Caco-2 (cell line): Measurements from ENCODE around the gene ZC3H12A. TPM values are rescaled to one million over a fixed set of nuclear protein-coding genes. Genes with fewer than 3 reads are reported as not detected.
"Not testable (repeated sequence)": the region's sequence is repeated elsewhere in the genome, so short reads cannot be mapped to it uniquely, and the experiment has no call there.

Source experiments
- BruUV-seq: library from RNA; stranded (reverse); fragments of 400-500 nt; replicated peaks from 2 replicates; lab custom pipeline; 2021; lab: Mats Ljungman, UMichigan
- CTCF ChIA-PET: fragments of 300-600 bp; sonication (Branson Sonifier 250); formaldehyde crosslinking; loops from one replicate; lab custom pipeline; 2022; ENCODE audit warnings: antibody characterized with exemption; lab: Charles Lee
- POLR2A ChIA-PET: fragments of 300-600 bp; sonication (Branson Sonifier 250); formaldehyde crosslinking; loops from one replicate; lab custom pipeline; 2022; ENCODE audit warnings: antibody characterized with exemption; lab: Charles Lee
- DNase-seq, 2 experiments: peaks; one replicate each; pipeline versions ENCODE4 v3.0.0 to v3.0.0-alpha.2; 2020 to 2022
- H3K27me3 ChIP-seq: replicated peaks from 2 replicates; pipeline ENCODE4 v1.6.0; 2011; ENCODE audit warnings: low read length; ENCODE audit not compliant: control insufficient read depth, insufficient read depth
- H3K36me3 ChIP-seq: 2 replicates; pipeline ENCODE4 v1.5.1; 2011; ENCODE audit warnings: low read length; ENCODE audit not compliant: control insufficient read depth, insufficient read depth
- H3K4me1 ChIP-seq: fragments of 250-450 bp; sonication (Bioruptor Pico); 2 replicates; pipeline ENCODE4 v1.5.1; 2020; ENCODE audit warnings: mild to moderate bottlenecking
- H3K4me3 ChIP-seq: 2 replicates; pipeline ENCODE4 v1.5.1; 2011; ENCODE audit warnings: low read depth, mild to moderate bottlenecking, control low read depth, low read length
- H3K9me3 ChIP-seq: fragments of 250-450 bp; sonication (Bioruptor Pico); 2 replicates; pipeline ENCODE4 v1.5.1; 2020; ENCODE audit warnings: mild to moderate bottlenecking, moderate library complexity
- H3K27ac Mint-ChIP-seq: one replicate; pipeline ENCODE4 v1.8.0; 2022; ENCODE audit warnings: mixed read lengths; ENCODE audit not compliant: unreplicated experiment
- H3K27me3 Mint-ChIP-seq: one replicate; pipeline ENCODE4 v1.8.0; 2022; ENCODE audit warnings: mixed read lengths; ENCODE audit not compliant: insufficient read depth, unreplicated experiment
- H3K36me3 Mint-ChIP-seq: one replicate; pipeline ENCODE4 v1.8.0; 2022; ENCODE audit warnings: mild to moderate bottlenecking, mixed read lengths; ENCODE audit not compliant: insufficient read depth, unreplicated experiment
- H3K4me1 Mint-ChIP-seq: one replicate; pipeline ENCODE4 v1.8.0; 2022; ENCODE audit warnings: low read depth, mixed read lengths; ENCODE audit not compliant: unreplicated experiment
- H3K4me3 Mint-ChIP-seq: one replicate; pipeline ENCODE4 v1.8.0; 2022; ENCODE audit warnings: mild to moderate bottlenecking, moderate library complexity, mixed read lengths; ENCODE audit not compliant: unreplicated experiment
- H3K9me3 Mint-ChIP-seq: one replicate; pipeline ENCODE4 v1.8.0; 2022; ENCODE audit warnings: mixed read lengths; ENCODE audit not compliant: unreplicated experiment
- intact Hi-C: fragments of 100-400 bp; cut with micrococcal nuclease; formaldehyde crosslinking; loops from one replicate; pipeline ENCODE4 v1.10.0; 2022; ENCODE audit not compliant: unreplicated experiment
- total RNA-seq: library from RNA; stranded (reverse); gene quantifications from 2 replicates; pipeline ENCODE4 v1.2.3, GENCODE V29; 2022
- TF ChIP-seq, protein P1 (sequence below), 2 experiments: fragments of 200-600 bp in 1 of 2; IDR thresholded peaks; 1 replicate in 1 of 2; 2 replicates in 1 of 2; pipeline versions ENCODE4 v1.5.1 to v1.8.0; 2011 to 2022; ENCODE audit warnings: antibody characterized with exemption in 1 of 2, control low read depth in 1 of 2, inconsistent platforms in 1 of 2, low read depth in 1 of 2, low read length in 1 of 2, mild to moderate bottlenecking in 1 of 2, moderate library complexity in 1 of 2; ENCODE audit not compliant: insufficient read depth in 1 of 2, severe bottlenecking in 1 of 2, unreplicated experiment in 1 of 2

Gene ZC3H12A
- total RNA-seq, 1 experiment from 2014 or later, result 4.7 TPM

DNA sequence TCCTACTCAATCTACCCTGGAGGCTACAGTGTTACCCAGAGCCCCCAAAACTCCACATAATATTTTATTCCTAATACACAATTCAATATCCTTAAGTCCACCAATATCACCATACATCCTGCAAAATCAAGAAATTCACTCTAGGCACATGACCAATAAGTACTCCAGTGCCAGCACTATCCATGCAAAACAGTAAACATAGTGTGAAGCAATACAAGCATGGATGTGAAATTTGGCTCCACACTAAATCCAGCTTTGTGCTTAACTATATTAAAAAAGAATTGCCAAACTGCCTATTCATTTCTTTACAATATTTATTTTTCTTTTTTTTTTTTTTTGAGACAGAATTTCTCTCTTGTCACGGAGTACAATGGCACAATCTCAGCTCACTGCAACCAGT lies 43.2 kb downstream of the ZC3H12A start:
- H3K9me3 Mint-ChIP-seq, result no peaks in the 10 kb centered on the region
- ChIA-PET CTCF (no interaction called here), POLR2A (no interaction called here)
- TF ChIP-seq, protein P1, sequence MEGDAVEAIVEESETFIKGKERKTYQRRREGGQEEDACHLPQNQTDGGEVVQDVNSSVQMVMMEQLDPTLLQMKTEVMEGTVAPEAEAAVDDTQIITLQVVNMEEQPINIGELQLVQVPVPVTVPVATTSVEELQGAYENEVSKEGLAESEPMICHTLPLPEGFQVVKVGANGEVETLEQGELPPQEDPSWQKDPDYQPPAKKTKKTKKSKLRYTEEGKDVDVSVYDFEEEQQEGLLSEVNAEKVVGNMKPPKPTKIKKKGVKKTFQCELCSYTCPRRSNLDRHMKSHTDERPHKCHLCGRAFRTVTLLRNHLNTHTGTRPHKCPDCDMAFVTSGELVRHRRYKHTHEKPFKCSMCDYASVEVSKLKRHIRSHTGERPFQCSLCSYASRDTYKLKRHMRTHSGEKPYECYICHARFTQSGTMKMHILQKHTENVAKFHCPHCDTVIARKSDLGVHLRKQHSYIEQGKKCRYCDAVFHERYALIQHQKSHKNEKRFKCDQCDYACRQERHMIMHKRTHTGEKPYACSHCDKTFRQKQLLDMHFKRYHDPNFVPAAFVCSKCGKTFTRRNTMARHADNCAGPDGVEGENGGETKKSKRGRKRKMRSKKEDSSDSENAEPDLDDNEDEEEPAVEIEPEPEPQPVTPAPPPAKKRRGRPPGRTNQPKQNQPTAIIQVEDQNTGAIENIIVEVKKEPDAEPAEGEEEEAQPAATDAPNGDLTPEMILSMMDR (IDR thresholded peaks at IDR 0.05; ENCODE audit: insufficient read depth in 1 of 2, low read depth in 1 of 2, low read length in 1 of 2, severe bottlenecking in 1 of 2, unreplicated experiment in 1 of 2), result no peak
- H3K4me3 ChIP-seq, result no peak overlapping the region
- no peaks in the 10 kb centered on the region for H3K27me3 Mint-ChIP-seq
- no peaks in the 10 kb centered on the region for H3K9me3 ChIP-seq
- H3K36me3 ChIP-seq, result no peaks in the 10 kb centered on the region
- peaks cover 5% of the 10 kb centered on the region for H3K36me3 Mint-ChIP-seq
- no peak overlapping the region for H3K4me3 Mint-ChIP-seq
- no peak overlapping the region for H3K27ac Mint-ChIP-seq
- BruUV-seq, result no TSS peak
- H3K4me1 Mint-ChIP-seq, result peaks cover 14% of the 10 kb centered on the region
- DNase-seq, result no peak
- no peaks in the 10 kb centered on the region for H3K27me3 ChIP-seq
- H3K4me1 ChIP-seq, result peaks cover 10% of the 10 kb centered on the region; the same call in 1 of the 2 replicates
- intact Hi-C loops, result no loop called here

DNA sequence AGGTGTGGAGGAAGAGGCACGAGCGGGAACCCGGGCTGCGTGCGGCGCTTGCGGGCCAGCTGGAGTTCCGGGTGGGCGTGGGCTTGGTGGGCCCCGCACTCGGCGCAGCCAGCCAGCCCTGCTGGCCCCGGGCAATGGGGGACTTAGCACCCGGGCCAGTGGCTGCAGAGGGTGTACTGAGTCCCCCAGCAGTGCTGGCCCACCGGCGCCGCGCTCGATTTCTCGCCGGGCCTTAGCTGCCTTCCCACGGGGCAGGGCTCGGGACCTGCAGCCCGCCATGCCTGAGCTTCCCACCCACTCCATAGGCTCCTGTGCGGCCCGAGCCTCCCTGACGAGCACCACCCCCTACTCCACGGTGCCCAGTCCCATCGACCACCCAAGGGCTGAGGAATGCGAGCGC lies 43.9 kb downstream of the ZC3H12A start:
- BruUV-seq, H3K36me3 ChIP-seq, H3K36me3 Mint-ChIP-seq, H3K4me3 ChIP-seq, POLR2A ChIA-PET, H3K27me3 ChIP-seq, H3K9me3 Mint-ChIP-seq, H3K4me3 Mint-ChIP-seq, CTCF ChIA-PET, H3K9me3 ChIP-seq, H3K4me1 ChIP-seq, DNase-seq, intact Hi-C loops, H3K27ac Mint-ChIP-seq, H3K27me3 Mint-ChIP-seq: not testable (repeated sequence)
- H3K4me1 Mint-ChIP-seq, result peaks cover 12% of the 10 kb centered on the region

DNA sequence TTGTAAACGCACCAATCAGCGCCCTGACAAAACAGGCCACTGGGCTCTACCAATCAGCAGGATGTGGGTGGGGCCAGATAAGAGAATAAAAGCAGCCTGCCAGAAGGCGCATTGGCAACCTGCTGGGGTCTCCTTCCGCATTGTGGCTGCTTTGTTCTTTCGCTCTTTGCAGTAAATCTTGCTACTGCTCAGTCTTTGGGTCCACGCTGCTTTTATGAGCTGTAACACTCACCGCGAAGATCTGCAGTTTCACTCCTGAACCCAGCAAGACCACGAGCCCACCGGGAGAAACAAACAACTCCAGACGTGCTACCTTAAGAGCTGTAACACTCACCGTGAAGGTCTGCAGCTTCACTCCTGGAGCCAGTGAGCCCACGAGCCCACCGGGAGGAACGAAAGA lies 44.5 kb downstream of the ZC3H12A start:
- H3K4me1 ChIP-seq, POLR2A ChIA-PET, intact Hi-C loops, H3K9me3 ChIP-seq, CTCF ChIA-PET, H3K9me3 Mint-ChIP-seq, DNase-seq, H3K4me3 Mint-ChIP-seq, H3K27me3 ChIP-seq, H3K4me1 Mint-ChIP-seq, H3K27me3 Mint-ChIP-seq, H3K36me3 ChIP-seq, H3K27ac Mint-ChIP-seq, BruUV-seq, H3K4me3 ChIP-seq, H3K36me3 Mint-ChIP-seq: not testable (repeated sequence)

DNA sequence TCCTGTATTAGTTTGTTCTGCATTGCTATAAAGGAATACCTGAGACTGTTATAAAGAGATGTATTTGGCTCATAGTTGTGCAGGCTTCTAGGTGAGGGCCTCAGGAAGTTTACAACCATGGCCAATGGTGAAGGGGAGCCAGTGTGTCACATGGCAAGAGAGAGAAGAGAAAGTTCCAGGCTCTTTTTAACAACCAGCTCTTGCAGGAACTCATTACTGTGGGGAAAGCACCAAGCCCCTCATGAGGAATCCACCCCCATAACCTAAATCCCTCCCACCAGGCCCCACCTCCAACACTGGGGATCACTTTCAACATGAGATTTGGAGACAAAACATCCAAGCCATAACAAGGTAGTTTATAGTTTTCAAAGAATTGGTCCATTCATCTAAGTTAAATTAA lies 45.2 kb downstream of the ZC3H12A start:
- no peaks in the 10 kb centered on the region for H3K9me3 Mint-ChIP-seq
- Histone ChIP-seq H3K9me3 (no peaks in the 10 kb centered on the region), H3K36me3 (no peaks in the 10 kb centered on the region), H3K4me3 (no peak overlapping the region), H3K4me1 (peaks cover 5% of the 10 kb centered on the region; the same call in 1 of the 2 replicates), H3K27me3 (no peaks in the 10 kb centered on the region)
- H3K4me3 Mint-ChIP-seq, result no peak overlapping the region
- H3K4me1 Mint-ChIP-seq, result peaks cover 7% of the 10 kb centered on the region
- BruUV-seq, result no TSS peak
- H3K36me3 Mint-ChIP-seq, result no peaks in the 10 kb centered on the region
- no peak for DNase-seq
- ChIA-PET POLR2A (no interaction called here), CTCF (no interaction called here)
- no peak overlapping the region for H3K27ac Mint-ChIP-seq
- no peaks in the 10 kb centered on the region for H3K27me3 Mint-ChIP-seq
- TF ChIP-seq, protein P1 (IDR thresholded peaks at IDR 0.05; ENCODE audit: insufficient read depth in 1 of 2, low read depth in 1 of 2, low read length in 1 of 2, severe bottlenecking in 1 of 2, unreplicated experiment in 1 of 2), result no peak
- intact Hi-C loops, result no loop called here

DNA sequence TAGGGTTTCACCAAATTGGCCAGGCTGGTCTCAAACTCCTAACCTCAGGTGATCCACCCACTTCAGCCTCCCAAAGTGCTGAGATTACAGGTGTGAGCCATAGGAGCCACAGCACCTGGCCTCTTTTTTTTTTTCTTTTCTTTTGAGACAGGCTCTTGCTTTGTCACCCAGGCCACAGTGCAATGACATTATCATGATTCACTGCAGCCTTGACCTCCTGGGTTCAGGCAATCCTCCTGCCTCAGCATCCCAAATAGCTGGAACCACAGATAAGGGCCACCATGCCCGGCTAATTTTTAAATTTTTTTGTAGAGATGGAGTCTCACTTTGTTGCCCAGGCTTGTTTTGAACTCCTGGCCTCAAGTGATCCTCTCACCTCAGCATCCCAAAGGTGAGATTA lies 55.5 kb downstream of the ZC3H12A start:
- H3K9me3 Mint-ChIP-seq, H3K36me3 ChIP-seq, H3K27me3 ChIP-seq, POLR2A ChIA-PET, H3K4me3 Mint-ChIP-seq, intact Hi-C loops, BruUV-seq, DNase-seq, H3K4me3 ChIP-seq, H3K4me1 ChIP-seq, H3K9me3 ChIP-seq, H3K27ac Mint-ChIP-seq, H3K36me3 Mint-ChIP-seq, H3K27me3 Mint-ChIP-seq: not testable (repeated sequence)
- peaks cover 10% of the 10 kb centered on the region for H3K4me1 Mint-ChIP-seq
- CTCF ChIA-PET, result interaction anchor here (0.7 kb wide), 1 partner anchor 15 kb away, joined by 3 read pairs; no protein-coding TSS in a partner anchor
